Measurements from ENCODE around the gene TIE1. TPM values are rescaled to one million over a fixed set of nuclear protein-coding genes. Genes with fewer than 3 reads are reported as not detected.

The TIE1 gene
- total RNA-seq, 1 experiment from 2014 or later = not detected

DNA sequence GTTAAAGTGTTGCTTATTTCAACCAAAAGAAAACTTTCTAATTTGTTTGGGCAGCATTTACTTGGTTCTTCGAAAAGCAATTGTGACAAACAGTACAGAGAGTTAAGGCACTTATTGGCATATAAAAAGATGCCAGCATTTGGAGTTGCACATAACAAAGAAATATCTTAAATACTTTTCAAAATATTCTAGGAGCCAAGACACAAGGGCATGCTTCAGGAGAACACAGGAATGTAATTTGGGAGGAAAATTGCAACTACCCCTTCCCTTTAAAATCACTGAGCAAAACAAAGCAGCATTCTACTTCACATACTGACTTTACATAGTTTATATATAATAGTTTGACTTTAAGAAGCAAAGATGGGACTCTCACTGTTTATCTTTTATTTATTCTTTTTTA, 4.6 kb upstream of the TIE1 start:
- ChIA-PET POLR2A (ENCODE audit: low non-redundant PET) (no interaction called here), CTCF (no interaction called here)
- intact Hi-C loops (cut with micrococcal nuclease; ENCODE audit: unreplicated experiment) = no loop called here
- TF ChIP-seq EZH2 (IDR thresholded peaks at IDR 0.05; ENCODE audit: borderline replicate concordance, low read depth, low read length, poor library complexity, severe bottlenecking) (no peak), CTCF (conservative IDR thresholded peaks at IDR 0.05; ENCODE audit: low read depth, low read length) (no peak)
- Histone ChIP-seq H3K36me3 (ENCODE audit: insufficient read depth, low read length, poor library complexity, severe bottlenecking) (no peaks in the 10 kb centered on the region), H3K27me3 (replicated peaks; ENCODE audit: insufficient read depth, low read depth, low read length, poor library complexity) (no peaks in the 10 kb centered on the region), H3K4me1 (ENCODE audit: insufficient read depth, low read length, poor library complexity, severe bottlenecking) (no peaks in the 10 kb centered on the region), H3K4me3 (ENCODE audit: low read depth, low read length, poor library complexity, severe bottlenecking) (no peak overlapping the region), H3K27ac (ENCODE audit: low read depth, low read length, poor library complexity, severe bottlenecking) (no peak overlapping the region), H3K9me3 (ENCODE audit: low read depth, low read length, poor library complexity, severe bottlenecking) (no peaks in the 10 kb centered on the region)
- no TSS peak for BruUV-seq (replicated peaks)
- no peak for DNase-seq (ENCODE audit: low spot score)

GRCh38 chr1:43298055-43298454, 2.7 kb upstream of the TIE1 start:
- Histone ChIP-seq H3K4me1 (ENCODE audit: insufficient read depth, low read length, poor library complexity, severe bottlenecking) (no peaks in the 10 kb centered on the region), H3K27me3 (replicated peaks; ENCODE audit: insufficient read depth, low read depth, low read length, poor library complexity) (no peaks in the 10 kb centered on the region), H3K9me3 (ENCODE audit: low read depth, low read length, poor library complexity, severe bottlenecking) (no peaks in the 10 kb centered on the region), H3K4me3 (ENCODE audit: low read depth, low read length, poor library complexity, severe bottlenecking) (no peak overlapping the region), H3K27ac (ENCODE audit: low read depth, low read length, poor library complexity, severe bottlenecking) (no peak overlapping the region), H3K36me3 (ENCODE audit: insufficient read depth, low read length, poor library complexity, severe bottlenecking) (no peaks in the 10 kb centered on the region)
- ChIA-PET POLR2A (ENCODE audit: low non-redundant PET) (no interaction called here), CTCF (no interaction called here)
- no peak for DNase-seq (ENCODE audit: low spot score)
- no peak for TF ChIP-seq CTCF (conservative IDR thresholded peaks at IDR 0.05; ENCODE audit: low read depth, low read length)
- no peak for TF ChIP-seq EZH2 (IDR thresholded peaks at IDR 0.05; ENCODE audit: borderline replicate concordance, low read depth, low read length, poor library complexity, severe bottlenecking)
- intact Hi-C loops (cut with micrococcal nuclease; ENCODE audit: unreplicated experiment) = no loop called here
- no TSS peak for BruUV-seq (replicated peaks)

DNA sequence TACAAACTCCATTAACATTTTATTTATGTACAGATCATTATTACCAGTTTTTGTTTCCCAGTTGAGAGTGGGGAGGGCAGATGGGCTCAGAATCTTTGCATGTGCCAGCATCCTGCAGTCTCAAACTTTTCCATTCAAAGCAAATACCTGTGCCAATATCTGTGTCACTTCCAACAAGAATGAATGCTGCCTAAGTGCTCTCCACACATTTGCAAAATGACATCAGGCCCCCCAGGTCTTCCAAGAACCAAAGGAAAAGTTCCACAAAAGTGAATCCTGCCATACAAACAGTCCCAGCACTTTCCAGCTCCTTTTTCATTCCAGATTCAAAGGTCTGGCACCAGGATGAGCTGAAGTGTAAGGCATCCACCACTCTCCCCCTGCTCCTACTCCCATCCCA, 1.7 kb upstream of the TIE1 start:
- H3K36me3 ChIP-seq (ENCODE audit: insufficient read depth, low read length, poor library complexity, severe bottlenecking) = no peaks in the 10 kb centered on the region
- POLR2A ChIA-PET (ENCODE audit: low non-redundant PET) = no interaction called here
- no peak overlapping the region for H3K27ac ChIP-seq (ENCODE audit: low read depth, low read length, poor library complexity, severe bottlenecking)
- CTCF ChIA-PET = no interaction called here
- no peak for TF ChIP-seq EZH2 (IDR thresholded peaks at IDR 0.05; ENCODE audit: borderline replicate concordance, low read depth, low read length, poor library complexity, severe bottlenecking)
- no peak for TF ChIP-seq CTCF (conservative IDR thresholded peaks at IDR 0.05; ENCODE audit: low read depth, low read length)
- no peaks in the 10 kb centered on the region for H3K9me3 ChIP-seq (ENCODE audit: low read depth, low read length, poor library complexity, severe bottlenecking)
- BruUV-seq (replicated peaks) = no TSS peak
- no peaks in the 10 kb centered on the region for H3K27me3 ChIP-seq (replicated peaks; ENCODE audit: insufficient read depth, low read depth, low read length, poor library complexity)
- DNase-seq (ENCODE audit: low spot score) = no peak
- no peak overlapping the region for H3K4me3 ChIP-seq (ENCODE audit: low read depth, low read length, poor library complexity, severe bottlenecking)
- intact Hi-C loops (cut with micrococcal nuclease; ENCODE audit: unreplicated experiment) = no loop called here
- no peaks in the 10 kb centered on the region for H3K4me1 ChIP-seq (ENCODE audit: insufficient read depth, low read length, poor library complexity, severe bottlenecking)
